GM19328 (cell line): ENCODE results near the gene VSIG10.
"Not testable (repeated sequence)": the region's sequence is repeated elsewhere in the genome, so short reads cannot be mapped to it uniquely, and the experiment has no call there.

Source experiments
- ATAC-seq: cut with Tn5 transposase; IDR thresholded peaks from one replicate; pipeline ENCODE4 v1.9.1; 2021; ENCODE audit warnings: mild to moderate bottlenecking, moderate library complexity; ENCODE audit not compliant: unreplicated experiment

The VSIG10 gene

DNA sequence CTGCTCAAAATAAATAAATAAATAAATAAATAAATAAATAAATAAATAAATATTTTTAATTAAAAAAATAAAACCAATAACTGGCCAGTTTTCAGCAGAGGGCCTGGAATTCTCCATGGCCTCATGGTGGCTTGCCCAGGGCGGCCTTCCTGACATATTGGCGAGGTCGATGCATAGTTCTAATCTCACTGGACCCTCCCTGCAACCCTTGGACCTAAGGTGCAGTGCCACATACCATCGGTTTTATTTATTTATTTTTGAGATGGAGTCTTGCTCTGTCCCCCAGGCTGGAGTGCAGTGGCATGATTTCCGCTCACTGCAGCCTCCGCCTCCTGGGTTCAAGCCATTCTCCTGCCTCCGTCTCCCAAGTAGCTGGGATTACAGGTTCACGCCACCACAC, 3.9 kb upstream of the VSIG10 start:
- no peak for ATAC-seq

GRCh38 chr12:118107011-118107410, 3.2 kb upstream of the VSIG10 start:
- ATAC-seq, result no peak

- no peak for ATAC-seq
These were observed 610 bp downstream of the VSIG10 start for GRCh38 chr12:118103201-118103600.

GRCh38 chr12:118102609-118103008, 1.2 kb downstream of the VSIG10 start:
- no peak for ATAC-seq

GRCh38 chr12:118102070-118102469, 1.7 kb downstream of the VSIG10 start:
- no peak for ATAC-seq

DNA sequence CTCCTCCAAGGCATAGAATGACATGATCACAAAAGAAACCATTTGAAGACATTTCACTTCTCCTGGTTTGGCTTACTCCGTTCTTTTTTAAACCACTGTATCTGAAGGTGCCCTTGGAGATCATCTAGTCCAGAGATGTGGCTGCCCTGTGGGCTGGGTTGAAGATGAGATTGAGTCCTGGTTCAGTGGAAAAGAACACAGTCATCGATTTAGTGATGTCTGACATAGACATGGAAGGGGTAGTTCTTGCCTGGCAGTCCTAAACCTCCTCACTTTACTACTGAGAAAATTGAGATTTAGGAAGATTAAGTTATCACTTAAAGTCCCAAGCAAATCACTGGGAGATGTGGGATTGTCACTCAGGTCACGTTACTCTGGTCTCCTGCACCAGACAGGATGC, 2.8 kb downstream of the VSIG10 start:
- ATAC-seq, result no peak

DNA sequence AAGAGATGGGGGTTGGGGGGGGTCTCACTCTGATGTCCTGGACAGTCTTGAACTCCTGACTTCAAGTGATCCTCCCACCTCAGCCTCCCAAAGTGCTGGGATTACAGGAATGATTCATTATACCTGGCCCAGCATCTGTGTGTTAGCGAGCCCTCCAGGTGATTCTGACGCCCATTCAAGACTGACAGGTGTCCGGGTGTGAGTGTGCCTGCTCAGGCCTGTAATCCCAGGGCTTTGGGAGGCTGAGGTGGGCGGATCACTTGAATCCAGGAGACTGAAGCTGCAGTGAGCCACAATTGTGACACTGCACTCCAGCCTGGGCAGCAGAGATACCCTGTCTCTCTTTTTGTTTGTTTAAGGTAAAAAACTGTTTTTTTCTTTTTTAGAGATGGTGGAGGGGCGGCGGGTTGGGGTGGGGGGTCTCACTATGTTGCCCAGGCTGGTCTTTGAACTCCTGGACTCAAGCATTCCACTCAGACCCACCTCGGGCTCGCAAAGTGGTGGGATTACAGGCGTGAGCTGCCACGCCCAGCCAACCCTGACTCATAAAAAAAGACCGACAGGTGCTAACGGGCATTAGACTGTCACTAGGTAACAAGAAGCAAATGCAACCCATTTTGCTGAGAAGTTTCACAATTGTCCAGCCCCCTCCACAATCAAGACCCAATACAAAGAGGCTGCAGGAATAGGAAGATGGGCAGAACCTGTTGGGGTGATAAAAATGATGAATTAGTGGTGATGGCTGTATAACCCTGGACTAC, 4.7 kb downstream of the VSIG10 start:
- ATAC-seq, result no peak

- ATAC-seq, result no peak
These were observed 5.4 kb downstream of the VSIG10 start for GRCh38 chr12:118098401-118098800.

DNA sequence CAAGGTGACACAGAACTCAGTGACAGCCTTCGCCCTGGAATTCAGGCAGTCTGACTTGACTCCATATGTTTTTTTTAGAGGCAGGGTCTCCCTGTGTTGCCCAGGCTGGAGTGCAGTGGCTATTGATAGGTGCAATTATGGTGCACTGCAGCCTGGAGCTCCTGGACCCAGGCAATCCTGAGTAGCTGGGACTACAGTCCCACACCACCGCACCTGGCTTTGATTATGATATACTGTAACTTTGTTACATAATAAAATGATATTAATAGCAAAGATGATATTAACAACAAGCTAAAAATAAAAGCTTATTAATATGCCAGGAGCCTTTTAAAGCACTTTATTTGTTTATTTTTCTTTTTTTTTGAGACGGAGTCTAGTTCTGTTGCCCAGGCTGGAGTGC, 9.8 kb downstream of the VSIG10 start:
- ATAC-seq, result no peak

- no peak for ATAC-seq
These were observed 14.0 kb downstream of the VSIG10 start for GRCh38 chr12:118089782-118090181.

DNA sequence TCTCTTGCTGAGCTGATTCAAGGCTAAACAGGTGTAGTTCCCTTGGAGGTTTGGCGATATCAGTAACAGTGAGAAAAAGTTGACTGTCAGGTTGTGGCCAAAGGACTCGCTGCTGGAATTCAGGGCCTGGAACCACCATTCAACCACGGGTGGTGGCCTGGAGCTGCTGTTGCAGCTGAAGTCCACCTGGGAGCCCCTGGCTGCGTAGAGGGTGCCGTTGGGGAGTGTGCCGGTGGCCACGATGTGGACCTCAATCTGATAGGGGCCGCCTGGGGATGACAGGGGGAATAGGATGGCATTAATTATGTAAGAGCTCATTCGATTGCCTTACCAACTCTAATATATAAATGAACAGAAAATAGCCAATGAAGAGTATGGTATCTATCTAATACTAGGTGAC, 21.6 kb downstream of the VSIG10 start:
- no peak for ATAC-seq

GRCh38 chr12:118081521-118081920, 22.3 kb downstream of the VSIG10 start:
- ATAC-seq, result not testable (repeated sequence)

- no peak for ATAC-seq
These were observed 30.0 kb downstream of the VSIG10 start for GRCh38 chr12:118073768-118074167.

DNA sequence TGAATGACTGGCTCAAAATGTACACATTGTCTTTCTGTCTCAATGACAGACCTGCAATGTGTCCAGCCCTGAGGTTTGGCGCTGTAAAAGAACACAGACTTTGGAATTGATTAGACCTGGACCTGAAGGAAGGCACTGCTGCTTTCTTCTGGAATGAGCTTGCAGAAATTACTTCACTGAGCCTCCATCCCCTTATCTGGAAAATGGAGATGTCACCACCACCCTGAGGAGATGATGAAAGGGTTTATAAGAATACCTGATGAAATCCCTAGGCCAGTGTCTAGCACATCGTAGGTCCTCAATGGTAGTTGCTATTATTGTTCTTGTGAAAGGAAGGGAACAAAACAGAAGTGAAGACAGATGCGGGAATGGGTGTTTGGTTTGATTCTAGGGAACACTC, 33.2 kb downstream of the VSIG10 start:
- ATAC-seq, result no peak

- no peak for ATAC-seq
These were observed 35.4 kb downstream of the VSIG10 start for GRCh38 chr12:118068445-118068844.

DNA sequence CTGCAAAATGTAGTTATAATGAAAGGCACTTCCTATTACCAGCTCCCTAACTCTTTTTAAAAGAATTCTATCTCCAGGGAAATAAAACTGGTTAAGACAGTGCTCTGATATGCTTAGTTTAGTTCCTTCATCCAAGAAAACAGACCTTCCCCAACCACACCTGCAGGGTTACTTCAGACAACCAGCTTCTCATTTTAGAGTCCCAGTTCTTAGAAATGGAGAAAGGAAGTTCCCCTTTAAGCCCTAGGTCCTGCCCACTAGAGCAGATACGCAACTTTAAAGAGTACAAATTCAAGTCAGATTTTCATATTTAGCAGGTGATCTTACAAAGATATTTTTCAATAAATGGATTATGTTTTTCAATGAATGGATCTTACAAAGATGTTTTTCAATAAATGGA, 38.4 kb downstream of the VSIG10 start:
- ATAC-seq, result no peak

GRCh38 chr12:118064608-118065007, 39.2 kb downstream of the VSIG10 start:
- ATAC-seq, result no peak

DNA sequence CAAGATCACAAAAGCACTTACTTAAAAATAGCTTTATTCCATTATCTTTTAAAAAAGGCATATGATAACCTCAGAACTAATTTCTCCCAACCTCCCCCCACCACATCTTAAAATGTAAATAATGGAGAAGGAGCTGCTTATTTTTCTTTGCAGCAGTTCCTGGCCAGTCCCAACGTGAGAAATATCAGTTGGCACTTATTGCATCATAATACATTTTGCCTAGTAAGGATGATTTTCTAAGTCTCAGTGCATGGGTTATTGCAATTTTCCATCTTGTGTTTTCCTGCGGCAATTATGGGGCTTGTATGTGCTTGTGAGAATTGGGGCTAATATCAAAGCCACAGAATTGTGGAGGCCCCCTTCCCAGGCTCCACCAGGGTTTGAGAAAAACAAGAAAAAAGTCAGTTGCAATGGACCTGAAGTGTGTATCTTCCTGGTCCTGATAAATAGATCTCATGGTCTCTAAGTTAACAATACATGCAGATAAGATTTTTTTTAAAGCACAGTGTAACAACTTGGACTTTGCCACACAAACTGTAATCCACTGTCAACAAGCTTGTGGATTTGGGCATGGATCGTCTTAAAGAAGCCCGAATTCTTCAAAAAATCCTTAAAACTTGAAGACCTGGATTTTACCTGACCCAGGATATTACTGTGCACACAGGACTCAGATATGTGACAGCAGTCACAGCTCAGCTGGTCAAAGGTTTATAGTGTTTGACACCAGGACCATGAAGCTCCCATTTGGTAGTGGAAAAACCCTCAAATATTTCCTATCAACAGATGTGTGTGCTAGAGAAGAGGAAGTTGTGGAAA, 40.0 kb downstream of the VSIG10 start:
- ATAC-seq, result no peak

GRCh38 chr12:118061873-118062843, 41.7 kb downstream of the VSIG10 start:
- no peak for ATAC-seq

GRCh38 chr12:118061011-118061872, 42.6 kb downstream of the VSIG10 start, which contains the start of gene WSB2:
TSS of gene WSB2 (minus strand) at chr12:118061179. CDS start at chr12:118061048, 131 bp downstream.
- ATAC-seq, result no peak
